Keratinocyte (primary cell): ENCODE results near the gene DKC1. TPM values are rescaled to one million over a fixed set of nuclear protein-coding genes. Genes with fewer than 3 reads are reported as not detected.
A peak's percentile ranks its signal among the peaks of the same experiment; 100 is the strongest.

Experiments used
- DNase-seq: peaks from one replicate; pipeline ENCODE4 v3.0.0-alpha.2; 2011; ENCODE audit warnings: low read depth, missing footprints, low spot score
- FAIRE-seq: peaks from 2 replicates; lab custom pipeline; 2011; peaks lifted over from hg19 to GRCh38; lab: Jason Lieb, UNC
- H2AFZ ChIP-seq: 2 replicates; pipeline ENCODE4 v1.6.0; 2012; ENCODE audit warnings: low read length, control low read depth, inconsistent platforms; ENCODE audit not compliant: control insufficient read depth
- H3K27ac ChIP-seq: 2 replicates; pipeline ENCODE4 v1.5.1; 2011; ENCODE audit warnings: low read length; ENCODE audit not compliant: control insufficient read depth, insufficient read depth
- H3K27me3 ChIP-seq: 3 replicates; pipeline ENCODE4 v1.6.0; 2011; ENCODE audit warnings: low read length; ENCODE audit not compliant: control insufficient read depth, insufficient read depth; ENCODE audit errors: extremely low read depth
- H3K36me3 ChIP-seq, 2 experiments: 2 replicates in 1 of 2; 3 replicates in 1 of 2; pipeline ENCODE4 v1.5.1; 2011; ENCODE audit warnings: low read length in 2 of 2, mild to moderate bottlenecking in 1 of 2; ENCODE audit not compliant: control insufficient read depth in 2 of 2, insufficient read depth in 2 of 2; ENCODE audit errors: extremely low read depth in 1 of 2
- H3K4me1 ChIP-seq: 3 replicates; pipeline ENCODE4 v1.5.1; 2011; ENCODE audit warnings: low read length; ENCODE audit not compliant: control insufficient read depth, insufficient read depth; ENCODE audit errors: extremely low read depth
- H3K4me2 ChIP-seq: 3 replicates; pipeline ENCODE4 v1.6.0; 2011; ENCODE audit warnings: low read depth, low read length; ENCODE audit not compliant: control insufficient read depth, insufficient read depth; ENCODE audit errors: extremely low read depth
- H3K4me3 ChIP-seq, 3 experiments: fragments of 200-600 bp in 1 of 3; sonication (generic) in 1 of 3; 2 replicates in 2 of 3; 3 replicates in 1 of 3; pipeline ENCODE4 v1.5.1; 2011 to 2016; ENCODE audit warnings: low read length in 3 of 3, mild to moderate bottlenecking in 3 of 3, control low read depth in 2 of 3, inconsistent platforms in 1 of 3, low read depth in 1 of 3, mixed read lengths in 1 of 3, mixed run types in 1 of 3, moderate library complexity in 1 of 3; ENCODE audit not compliant: control insufficient read depth in 2 of 3, insufficient read depth in 2 of 3; ENCODE audit errors: extremely low read depth in 1 of 3
- H3K79me2 ChIP-seq: 2 replicates; pipeline ENCODE4 v1.6.0; 2012; ENCODE audit warnings: low read length; ENCODE audit not compliant: control insufficient read depth, insufficient read depth
- H3K9ac ChIP-seq: 3 replicates; pipeline ENCODE4 v1.6.0; 2011; ENCODE audit warnings: low read length; ENCODE audit not compliant: control insufficient read depth, insufficient read depth; ENCODE audit errors: extremely low read depth
- H3K9me1 ChIP-seq: 3 replicates; pipeline ENCODE4 v1.6.0; 2011; ENCODE audit warnings: low read length; ENCODE audit not compliant: control insufficient read depth, insufficient read depth; ENCODE audit errors: extremely low read depth
- H3K9me3 ChIP-seq: 2 replicates; pipeline ENCODE4 v1.5.1; 2012; ENCODE audit warnings: low read depth, low read length; ENCODE audit not compliant: control insufficient read depth
- H4K20me1 ChIP-seq: 3 replicates; pipeline ENCODE4 v1.6.0; 2011; ENCODE audit warnings: low read length; ENCODE audit not compliant: control insufficient read depth, insufficient read depth; ENCODE audit errors: extremely low read depth
- CTCF ChIP-seq, 3 experiments: IDR thresholded peaks in 1 of 3; conservative IDR thresholded peaks in 1 of 3; optimal IDR thresholded peaks in 1 of 3; 2 replicates in 2 of 3; 3 replicates in 1 of 3; pipeline versions ENCODE3 to v1.5.1; 2011; ENCODE audit warnings: low read length in 3 of 3, mild to moderate bottlenecking in 3 of 3, moderate library complexity in 2 of 3, control low read depth in 1 of 3, inconsistent platforms in 1 of 3; ENCODE audit not compliant: insufficient read depth in 2 of 3; ENCODE audit errors: extremely low read depth in 1 of 3
- EZH2 ChIP-seq: IDR thresholded peaks from one replicate; pipeline ENCODE4 v1.6.1; 2012; ENCODE audit warnings: inconsistent platforms, mild to moderate bottlenecking, low read length, moderate library complexity
- dilution Hi-C: fragments of 300-500 bp; cut with MboI; formaldehyde crosslinking; loops from one replicate; pipeline ENCODE4 v1.7.0; 2020; ENCODE audit warnings: low sequenced_read_pairs; ENCODE audit not compliant: extremely low pct_ligation_motif_present
- polyA minus RNA-seq, 3 experiments: library from RNA; depleted of rRNA, polyadenylated mRNA; stranded (reverse); fragments of >200 nt; gene quantifications; 1 replicate in 1 of 3; 2 replicates in 1 of 3; 3 replicates in 1 of 3; pipeline ENCODE4 v1.2.3, GENCODE V29; 2011
- polyA plus RNA-seq, 5 experiments: library from polyadenylated mRNA; depleted of rRNA in 3 of 5; stranded (reverse) in 3 of 5; stranded (forward) in 1 of 5; unstranded in 1 of 5; fragments of >200 nt; gene quantifications; 1 replicate in 1 of 5; 2 replicates in 3 of 5; 3 replicates in 1 of 5; pipeline versions ENCODE4 v1.2.1 to v1.2.3, GENCODE V29; 2011 to 2012; ENCODE audit warnings: missing spikeins in 2 of 5, low read depth in 1 of 5, low replicate concordance in 1 of 5

The DKC1 gene
- polyA plus RNA-seq, result 42.3 to 98.6 TPM (median 80.7 TPM) in 3 replicates
- 163 TPM for polyA plus RNA-seq (2011; ENCODE audit: low read depth)
- polyA plus RNA-seq (2011; cell fraction: cytosol; rRNA removed), result 51.9 and 71.3 TPM in 2 replicates
- 67.6 and 97.8 TPM in 2 replicates for polyA plus RNA-seq (2011; cell fraction: nucleus; rRNA removed)
- 50.2 and 75.9 TPM in 2 replicates for polyA plus RNA-seq (2012; ENCODE audit: low replicate concordance)
- 38.2 to 79.0 TPM (median 40.9 TPM) in 3 replicates for polyA minus RNA-seq
- 22.4 TPM for polyA minus RNA-seq (2011; cell fraction: cytosol; rRNA and poly(A)+ RNA removed)
- polyA minus RNA-seq (2011; cell fraction: nucleus; rRNA and poly(A)+ RNA removed), result 24.8 and 42.6 TPM in 2 replicates

GRCh38 chrX:154762537-154763296, at the start of gene DKC1:
Gene DKC1 (plus strand): TSS chrX:154762864. CDS start chrX:154762966, 102 bp downstream.
- Histone ChIP-seq H4K20me1 (no peaks in the 10 kb centered on the region), H3K4me3 (peak within 1 kb of the TSS; percentile 62 to 94 (median 77)), H3K27ac (peak within 1 kb of the TSS; percentile 91), H3K4me2 (peak within 1 kb of the TSS; percentile 76), H3K9me1 (no peaks in the 10 kb centered on the region), H3K36me3 (peaks cover 8 to 9% of the 10 kb centered on the region in 2 experiments), H3K79me2 (peaks cover 42% of the 10 kb centered on the region), H3K9ac (peak within 1 kb of the TSS; percentile 93), H3K9me3 (no peaks in the 10 kb centered on the region), H3K4me1 (peaks cover 7% of the 10 kb centered on the region), H2AFZ (peak within 1 kb of the TSS; percentile 70), H3K27me3 (no peaks in the 10 kb centered on the region)
- peak in 1 of 3 experiments; percentile 5 for TF ChIP-seq CTCF (optimal IDR thresholded peaks at IDR 0.05 in 1 of 3, IDR thresholded peaks at IDR 0.05 in 1 of 3, conservative IDR thresholded peaks at IDR 0.05 in 1 of 3; ENCODE audit: extremely low read depth in 1 of 3, insufficient read depth in 2 of 3, low read length in 3 of 3)
- no peak for TF ChIP-seq EZH2
- FAIRE-seq, result no peak
- peak; percentile 66 for DNase-seq
- dilution Hi-C loops, result no loop called here

DNA sequence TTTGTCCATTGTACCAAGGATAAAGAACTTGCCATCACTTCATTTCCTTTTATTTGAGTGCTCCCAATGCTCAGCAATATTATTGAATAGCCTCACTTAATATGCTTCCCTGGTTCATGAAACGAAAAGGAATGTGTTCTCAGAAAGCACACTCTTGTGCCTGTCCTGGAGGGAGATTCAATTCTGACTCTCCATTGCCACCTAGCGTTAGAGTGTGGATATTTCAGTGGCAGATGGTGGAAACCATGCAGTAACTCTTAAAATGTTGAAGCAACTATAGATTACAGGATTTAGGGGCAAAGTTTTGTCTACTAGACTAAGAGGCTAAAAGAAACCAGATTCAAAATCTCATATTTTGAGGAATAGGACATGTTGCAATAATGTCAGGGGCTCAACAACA, 47.7 kb upstream of the DKC1 start:
- Histone ChIP-seq H3K36me3 (no peaks in the 10 kb centered on the region), H3K9me3 (no peaks in the 10 kb centered on the region), H2AFZ (no peak overlapping the region), H3K9ac (no peak overlapping the region), H3K27me3 (no peaks in the 10 kb centered on the region), H3K4me1 (peaks cover 9% of the 10 kb centered on the region), H3K9me1 (no peaks in the 10 kb centered on the region), H3K27ac (no peak overlapping the region), H3K79me2 (no peaks in the 10 kb centered on the region), H3K4me2 (no peak overlapping the region), H4K20me1 (no peaks in the 10 kb centered on the region), H3K4me3 (no peak overlapping the region)
- no peak for DNase-seq
- dilution Hi-C loops, result no loop called here
- peak; percentile 69 to 79 (median 74) for TF ChIP-seq CTCF (optimal IDR thresholded peaks at IDR 0.05 in 1 of 3, IDR thresholded peaks at IDR 0.05 in 1 of 3, conservative IDR thresholded peaks at IDR 0.05 in 1 of 3; ENCODE audit: extremely low read depth in 1 of 3, insufficient read depth in 2 of 3, low read length in 3 of 3)
- no peak for TF ChIP-seq EZH2
- peak; percentile 56 for FAIRE-seq
